GM23338 (cell line): ENCODE data around the gene PRCD. TPM values are rescaled to one million over a fixed set of nuclear protein-coding genes. Genes with fewer than 3 reads are reported as not detected.

ENCODE experiments used
- ATAC-seq: fragments of 200-7000 bp; cut with Tn5 transposase; 3 replicates; pipeline ENCODE4 v1.9.1; 2020
- DNase-seq: peaks from one replicate; pipeline ENCODE4 v3.0.0-alpha.2; 2015; ENCODE audit warnings: low spot score
- H2AFZ ChIP-seq: fragments of 200-600 bp; sonication (generic); 2 replicates; pipeline ENCODE4 v1.8.0; 2016; ENCODE audit warnings: antibody characterized with exemption, mild to moderate bottlenecking, moderate library complexity
- H3F3A ChIP-seq: fragments of 200-600 bp; sonication (generic); replicated peaks from 2 replicates; pipeline ENCODE4 v1.8.0; 2017; ENCODE audit warnings: antibody characterized with exemption, mixed run types, low read depth
- H3K27ac ChIP-seq: fragments of 200-600 bp; sonication (generic); 2 replicates; pipeline ENCODE4 v1.6.1; 2016; ENCODE audit warnings: low read depth
- H3K27me3 ChIP-seq: fragments of 200-600 bp; sonication (generic); 2 replicates; pipeline ENCODE4 v1.8.0; 2016; ENCODE audit warnings: mild to moderate bottlenecking, mixed run types, moderate library complexity; ENCODE audit not compliant: insufficient read depth
- H3K36me3 ChIP-seq: fragments of 200-600 bp; sonication (generic); 2 replicates; pipeline ENCODE4 v1.8.0; 2016; ENCODE audit warnings: mild to moderate bottlenecking; ENCODE audit not compliant: insufficient read depth
- H3K4me1 ChIP-seq: fragments of 200-600 bp; sonication (generic); 2 replicates; pipeline ENCODE4 v1.8.0; 2016; ENCODE audit warnings: mild to moderate bottlenecking, moderate library complexity; ENCODE audit not compliant: insufficient read depth
- H3K4me2 ChIP-seq: fragments of 200-600 bp; sonication (generic); 2 replicates; pipeline ENCODE4 v1.7.1; 2017; ENCODE audit warnings: mixed run types
- H3K4me3 ChIP-seq: fragments of 200-600 bp; sonication (generic); 2 replicates; pipeline ENCODE4 v1.6.1; 2016; ENCODE audit warnings: mixed run types
- H3K79me2 ChIP-seq: fragments of 200-600 bp; sonication (generic); replicated peaks from 2 replicates; pipeline ENCODE4 v1.8.0; 2017; ENCODE audit warnings: mild to moderate bottlenecking; ENCODE audit not compliant: insufficient read depth
- H3K9me2 ChIP-seq: fragments of 200-600 bp; sonication (generic); 2 replicates; pipeline ENCODE4 v1.8.0; 2017; ENCODE audit not compliant: insufficient read depth
- H4K20me1 ChIP-seq: fragments of 200-600 bp; sonication (generic); replicated peaks from 2 replicates; pipeline ENCODE4 v1.8.0; 2017; ENCODE audit warnings: mild to moderate bottlenecking; ENCODE audit not compliant: insufficient read depth
- H3K27ac Mint-ChIP-seq: 2 replicates; pipeline ENCODE4 v1.8.0; 2020; ENCODE audit warnings: inconsistent platforms, mild to moderate bottlenecking, moderate library complexity, mixed read lengths
- H3K27me3 Mint-ChIP-seq: 3 replicates; pipeline ENCODE4 v1.8.0; 2022; ENCODE audit warnings: low read depth, mild to moderate bottlenecking, moderate library complexity, mixed read lengths, inconsistent platforms; ENCODE audit not compliant: insufficient read depth, poor library complexity
- H3K36me3 Mint-ChIP-seq: 3 replicates; pipeline ENCODE4 v1.8.0; 2021; ENCODE audit warnings: low read depth, mild to moderate bottlenecking, inconsistent platforms, moderate library complexity, mixed read lengths
- H3K4me1 Mint-ChIP-seq: 3 replicates; pipeline ENCODE4 v1.8.0; 2020; ENCODE audit warnings: mild to moderate bottlenecking, inconsistent platforms, mixed read lengths
- H3K4me3 Mint-ChIP-seq: 3 replicates; pipeline ENCODE4 v1.8.0; 2021; ENCODE audit warnings: moderate library complexity, mild to moderate bottlenecking, inconsistent platforms, mixed read lengths
- H3K9me3 Mint-ChIP-seq: 3 replicates; pipeline ENCODE4 v1.8.0; 2020; ENCODE audit warnings: moderate library complexity, mild to moderate bottlenecking, inconsistent platforms, mixed read lengths
- CREB1 ChIP-seq: fragments of 250-450 bp; sonication (Bioruptor Pico); IDR thresholded peaks from 2 replicates; pipeline ENCODE4 v1.5.0; 2020; ENCODE audit warnings: low read depth, mild to moderate bottlenecking, moderate library complexity
- CTCF ChIP-seq, 2 experiments: fragments of 200-600 bp in 1 of 2; sonication (generic) in 1 of 2; conservative IDR thresholded peaks; 2 replicates each; pipeline versions ENCODE4 v1.5.1 to v1.6.1; 2016 to 2017; ENCODE audit warnings: antibody characterized with exemption in 2 of 2, low read depth in 2 of 2, mild to moderate bottlenecking in 2 of 2, moderate library complexity in 1 of 2
- ETS1 ChIP-seq: IDR thresholded peaks from 2 replicates; pipeline ENCODE4 v1.6.1; 2016; ENCODE audit warnings: antibody characterized with exemption
- EZH2 ChIP-seq: fragments of 200-600 bp; sonication (generic); IDR thresholded peaks from one replicate; pipeline ENCODE4 v1.8.0; 2017; ENCODE audit warnings: antibody characterized with exemption, mild to moderate bottlenecking, low read depth; ENCODE audit not compliant: unreplicated experiment
- EZH2phosphoT487 ChIP-seq: fragments of 200-600 bp; sonication (generic); IDR thresholded peaks from one replicate; pipeline ENCODE4 v1.8.1; 2018; ENCODE audit warnings: antibody characterized with exemption; ENCODE audit not compliant: unreplicated experiment
- JUNB ChIP-seq: IDR thresholded peaks from one replicate; pipeline ENCODE4 v1.6.1; 2016; ENCODE audit warnings: antibody characterized with exemption; ENCODE audit not compliant: unreplicated experiment
- NANOG ChIP-seq: IDR thresholded peaks from 2 replicates; pipeline ENCODE4 v1.6.1; 2016; ENCODE audit warnings: antibody characterized with exemption, borderline replicate concordance
- POLR2AphosphoS5 ChIP-seq: IDR thresholded peaks from 2 replicates; pipeline ENCODE4 v1.6.1; 2016; ENCODE audit warnings: antibody characterized with exemption, low read depth
- REST ChIP-seq: IDR thresholded peaks from one replicate; pipeline ENCODE4 v1.6.1; 2018; ENCODE audit warnings: antibody characterized with exemption; ENCODE audit not compliant: unreplicated experiment
- STAT1 ChIP-seq: IDR thresholded peaks from one replicate; pipeline ENCODE4 v1.6.1; 2016; ENCODE audit warnings: antibody characterized with exemption; ENCODE audit not compliant: unreplicated experiment
- ZNF114 ChIP-seq: fragments of 250-450 bp; sonication (Bioruptor Pico); IDR thresholded peaks from 2 replicates; pipeline ENCODE4 v1.5.0; 2020; ENCODE audit warnings: mild to moderate bottlenecking, moderate library complexity
- ZNF331 ChIP-seq: fragments of 250-450 bp; sonication (Bioruptor Pico); IDR thresholded peaks from 2 replicates; pipeline ENCODE4 v1.5.0; 2020; ENCODE audit warnings: low read depth, mild to moderate bottlenecking, moderate library complexity
- ZNF462 ChIP-seq: fragments of 250-450 bp; sonication (Bioruptor Pico); IDR thresholded peaks from 2 replicates; pipeline ENCODE4 v1.5.0; 2020; ENCODE audit warnings: mild to moderate bottlenecking, moderate library complexity
- polyA plus RNA-seq: library from polyadenylated mRNA; unstranded; fragments of >200 nt; fragmentation: Nextera tagmentation; extraction: Ambion mirVana; gene quantifications from 2 replicates; pipeline ENCODE4 v1.2.1, GENCODE V29; 2016
- total RNA-seq: library from RNA; depleted of rRNA; stranded (reverse); fragments of >200 nt; shearing (Covaris generic); gene quantifications from 2 replicates; pipeline ENCODE4 v1.2.3, GENCODE V29; 2014

The PRCD gene
- total and polyA plus RNA-seq, 2 experiments from 2014 or later, result 0.38 to 1.6 TPM

GRCh38 chr17:76541739-76542454 lies 2.1 kb downstream of the PRCD start:
- Histone ChIP-seq H4K20me1 (no peaks in the 10 kb centered on the region), H3K9me2 (no peaks in the 10 kb centered on the region), H2AFZ (no peak overlapping the region), H3K79me2 (no peaks in the 10 kb centered on the region), H3F3A (0 out of 2 replicates have a peak, but pooled peaks cover 5% of the 10 kb centered on the region), H3K4me1 (peaks cover 19% of the 10 kb centered on the region), H3K27me3 (peaks cover 30% of the 10 kb centered on the region), H3K4me3 (no peak overlapping the region), H3K36me3 (no peaks in the 10 kb centered on the region), H3K27ac (no peak overlapping the region), H3K4me2 (no peak overlapping the region)
- DNase-seq, result no peak
- ATAC-seq, result no peak
- no peaks in the 10 kb centered on the region for H3K36me3 Mint-ChIP-seq
- TF ChIP-seq JUNB (no peak), EZH2phosphoT487 (no peak), CREB1 (CRISPR knock-in tag) (no peak), REST (no peak), ZNF331 (CRISPR knock-in tag) (no peak), POLR2AphosphoS5 (no peak), ZNF462 (CRISPR knock-in tag) (no peak), ETS1 (no peak), ZNF114 (CRISPR knock-in tag) (no peak), STAT1 (no peak), EZH2 (no peak), NANOG (no peak), CTCF (conservative IDR thresholded peaks at IDR 0.05; ENCODE audit: low read depth in 2 of 2) (no peak)
- no peaks in the 10 kb centered on the region; the same call in 2 of the 3 replicates for H3K9me3 Mint-ChIP-seq
- H3K4me3 Mint-ChIP-seq, result no peak overlapping the region; the same call in 2 of the 3 replicates
- H3K27me3 Mint-ChIP-seq, result peaks cover 46% of the 10 kb centered on the region
- H3K27ac Mint-ChIP-seq, result no peak overlapping the region
- H3K4me1 Mint-ChIP-seq, result peaks cover 44% of the 10 kb centered on the region
